GM19372 (cell line): ENCODE data around the gene ATAD1.

ENCODE experiments used
- ATAC-seq: cut with Tn5 transposase; IDR thresholded peaks from one replicate; pipeline ENCODE4 v1.9.1; 2021; ENCODE audit warnings: mild to moderate bottlenecking, low read depth, moderate library complexity; ENCODE audit not compliant: unreplicated experiment

The ATAD1 gene

GRCh38 chr10:87724789-87725188 lies 93.2 kb downstream of the ATAD1 start:
- ATAC-seq: no peak

- no peak for ATAC-seq
These were observed 94.5 kb downstream of the ATAD1 start for GRCh38 chr10:87723500-87723899.

DNA sequence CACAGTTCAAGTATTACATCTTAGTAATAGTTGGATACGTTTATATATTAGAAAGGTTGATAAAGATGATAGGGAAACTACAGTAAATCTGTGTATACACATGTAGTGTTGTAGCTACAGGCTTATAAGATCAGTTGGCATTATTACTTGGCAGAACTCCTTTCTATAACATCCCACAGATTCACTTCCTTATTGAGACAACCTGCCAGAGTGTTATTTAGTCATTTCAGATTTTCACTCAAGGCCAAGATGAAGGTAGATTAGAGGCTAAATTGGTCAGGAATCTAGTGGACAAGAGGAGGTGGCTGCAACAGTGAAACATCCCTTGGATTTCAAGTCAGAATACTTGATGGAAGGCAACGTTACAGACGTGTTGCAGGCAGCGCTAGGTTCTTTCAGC lies 95.3 kb downstream of the ATAD1 start:
- no peak for ATAC-seq

- no peak for ATAC-seq
These were observed 96.2 kb downstream of the ATAD1 start for GRCh38 chr10:87721781-87722180.

- ATAC-seq: no peak
These were observed 97.4 kb downstream of the ATAD1 start for GRCh38 chr10:87720665-87721064.

DNA sequence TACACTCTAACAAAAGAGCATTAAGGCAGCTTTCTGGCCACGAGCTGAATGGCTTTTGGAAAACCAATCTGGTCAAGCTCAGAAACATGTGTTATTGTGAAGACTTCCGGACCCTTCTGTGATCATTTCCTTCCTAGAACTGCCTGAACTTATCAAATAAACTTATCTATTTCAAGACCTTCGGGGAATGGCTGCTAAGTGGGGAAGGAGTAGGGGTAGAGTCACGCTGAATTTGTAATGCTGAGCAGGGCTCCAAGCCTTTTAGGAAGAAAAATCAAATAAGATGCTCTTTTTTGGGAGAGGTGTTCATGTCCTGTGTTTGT lies 101.7 kb downstream of the ATAD1 start:
- ATAC-seq: no peak

DNA sequence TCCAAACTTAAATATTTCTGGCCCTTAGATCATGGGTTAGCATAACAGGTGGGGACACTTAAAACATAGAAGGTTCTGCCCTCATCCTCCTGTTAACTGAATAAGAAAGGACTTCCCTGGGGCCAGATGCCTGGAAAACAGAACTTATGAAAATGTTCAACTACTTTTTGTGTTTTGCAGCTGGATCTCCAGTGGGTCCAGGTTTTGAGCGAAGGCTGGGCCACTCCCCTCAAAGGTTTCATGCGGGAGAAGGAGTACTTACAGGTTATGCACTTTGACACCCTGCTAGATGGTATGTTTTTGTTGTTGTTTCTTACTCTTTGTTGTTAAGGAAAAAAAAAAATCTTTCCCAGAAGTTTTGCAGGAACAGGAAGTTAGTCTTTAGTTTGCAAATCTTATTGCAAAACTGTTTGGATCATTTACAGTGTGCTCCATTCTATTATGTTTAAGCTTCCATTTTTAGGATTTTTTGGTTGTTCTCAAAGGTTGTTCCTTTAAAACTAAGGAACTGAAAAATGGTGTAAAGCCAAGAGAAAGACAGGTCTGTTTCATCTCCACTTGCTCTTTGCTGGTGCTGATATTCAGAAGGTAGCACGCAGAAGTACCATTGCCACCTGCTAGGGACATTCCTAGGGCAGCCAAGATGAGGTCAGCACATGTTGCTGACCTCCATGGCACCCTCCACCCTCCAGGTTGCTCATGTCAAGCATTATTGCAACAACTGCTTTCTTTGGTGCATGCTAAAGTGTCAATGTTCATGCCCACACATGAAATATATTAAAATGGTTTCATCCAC lies 102.3 kb downstream of the ATAD1 start:
- ATAC-seq: no peak

- no peak for ATAC-seq
These were observed 104.3 kb downstream of the ATAD1 start for GRCh38 chr10:87713707-87714106.

DNA sequence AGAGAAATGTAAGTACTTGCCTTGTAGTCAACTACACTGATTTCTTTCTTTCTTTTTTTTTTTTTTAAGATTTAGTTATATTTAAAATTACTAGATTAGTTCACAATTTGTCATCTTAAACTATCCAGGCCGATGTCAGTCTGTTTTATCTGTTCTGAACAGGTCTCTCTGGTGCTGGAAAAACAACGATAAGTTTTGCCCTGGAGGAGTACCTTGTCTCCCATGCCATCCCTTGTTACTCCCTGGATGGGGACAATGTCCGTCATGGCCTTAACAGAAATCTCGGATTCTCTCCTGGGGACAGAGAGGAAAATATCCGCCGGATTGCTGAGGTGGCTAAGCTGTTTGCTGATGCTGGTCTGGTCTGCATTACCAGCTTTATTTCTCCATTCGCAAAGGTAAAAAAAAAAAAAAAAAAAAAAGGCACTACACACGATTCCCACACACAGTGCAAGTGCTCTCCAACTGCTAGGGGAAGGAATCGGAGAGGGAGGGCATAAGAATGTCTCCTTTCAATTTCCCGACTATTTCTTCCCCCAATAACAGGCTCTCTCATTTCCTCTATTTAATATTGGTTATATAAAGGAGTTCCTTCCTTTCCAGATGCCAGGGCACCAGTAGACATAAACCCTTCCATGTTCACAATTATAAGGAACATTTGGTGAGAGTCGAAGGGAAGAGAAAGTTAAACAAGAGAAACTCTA lies 105.0 kb downstream of the ATAD1 start:
- no peak for ATAC-seq

GRCh38 chr10:87707254-87707653 lies 110.8 kb downstream of the ATAD1 start:
- ATAC-seq: no peak

- no peak for ATAC-seq
These were observed 111.3 kb downstream of the ATAD1 start for GRCh38 chr10:87706731-87707130.

GRCh38 chr10:87705339-87705738 lies 112.7 kb downstream of the ATAD1 start:
- ATAC-seq: no peak

DNA sequence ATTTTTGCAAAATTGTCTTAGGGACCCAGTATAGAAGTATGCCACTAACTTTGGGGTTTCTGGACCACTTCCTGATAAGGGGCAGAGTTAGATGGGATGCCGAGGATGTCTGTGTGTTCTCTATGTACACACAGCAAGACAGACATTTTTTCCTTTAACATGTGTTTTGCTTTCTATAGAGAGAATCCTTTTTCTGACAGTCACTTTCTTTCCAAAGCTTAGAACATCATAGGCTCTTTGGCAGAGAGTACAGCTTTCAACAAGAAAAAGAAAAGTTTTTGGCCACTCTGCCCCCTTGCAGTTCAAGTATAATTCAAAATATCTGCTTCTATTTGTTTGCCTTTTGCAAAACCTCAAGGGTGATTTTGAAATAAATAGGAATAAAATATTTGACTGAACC lies 114.3 kb downstream of the ATAD1 start:
- no peak for ATAC-seq

DNA sequence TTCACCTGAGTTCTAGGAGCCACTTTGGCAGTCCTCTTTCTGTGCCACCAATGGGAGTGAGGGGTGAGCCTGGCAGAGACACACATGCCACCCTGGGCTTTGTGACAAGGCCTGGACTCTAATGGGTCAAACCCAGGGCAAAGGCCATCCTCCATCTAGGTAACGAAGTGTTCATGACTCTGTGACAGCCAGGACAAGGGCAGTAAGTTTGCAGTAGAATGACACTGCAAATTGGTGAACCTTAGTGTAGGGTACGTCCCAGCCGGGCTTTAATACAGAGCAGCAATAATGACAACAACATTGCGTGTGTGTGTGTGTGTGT lies 115.1 kb downstream of the ATAD1 start:
- ATAC-seq: no peak

DNA sequence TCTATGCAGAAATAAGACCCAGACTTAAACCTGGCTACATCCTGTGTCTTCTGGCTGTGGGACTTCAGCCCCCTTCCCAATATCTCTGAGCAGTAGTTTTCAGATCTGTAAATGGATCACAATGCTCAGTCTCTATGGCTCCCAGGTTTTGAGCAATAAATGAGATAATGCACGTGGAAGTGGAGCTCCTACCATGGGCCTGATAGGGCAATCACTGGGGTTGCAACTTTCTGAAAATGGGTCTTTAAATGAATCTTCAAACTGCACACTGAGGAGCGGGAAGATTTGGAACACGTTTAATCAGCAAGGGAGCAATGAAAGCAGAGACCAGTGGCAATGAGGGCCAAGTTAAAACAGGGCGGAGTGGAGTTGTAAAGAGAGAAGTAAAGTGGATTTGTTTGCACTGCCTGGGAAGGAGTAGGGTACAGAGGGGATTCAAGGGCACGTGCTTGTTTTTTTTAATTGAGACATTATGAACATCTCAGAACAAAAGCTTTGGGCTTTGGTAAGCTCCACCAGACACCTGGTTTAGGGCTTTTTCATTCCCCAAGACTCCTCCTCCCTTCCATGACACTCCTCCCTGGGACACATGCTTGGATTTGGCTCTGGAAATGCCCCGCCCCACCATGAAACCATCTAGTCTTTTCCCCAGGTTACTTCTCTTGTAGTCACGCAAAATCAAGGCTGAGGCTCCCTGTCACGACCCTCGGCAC lies 115.6 kb downstream of the ATAD1 start:
- no peak for ATAC-seq
